DOHH2 (cell line): ENCODE measurements around the gene RTTN.

ENCODE experiments used
- EZH2phosphoT487 ChIP-seq: fragments of 200-600 bp; sonication (generic); IDR thresholded peaks from 2 replicates; pipeline ENCODE4 v1.6.1; 2017; ENCODE audit warnings: borderline replicate concordance, mild to moderate bottlenecking, antibody characterized with exemption, low read length, moderate library complexity, mixed read lengths
- TF ChIP-seq, protein P1 (sequence below): fragments of 200-600 bp; sonication (generic); IDR thresholded peaks from one replicate; pipeline ENCODE4 v1.5.1; 2014; ENCODE audit warnings: antibody characterized with exemption, mild to moderate bottlenecking, low read depth, low read length; ENCODE audit not compliant: poor library complexity, severe bottlenecking

DNA sequence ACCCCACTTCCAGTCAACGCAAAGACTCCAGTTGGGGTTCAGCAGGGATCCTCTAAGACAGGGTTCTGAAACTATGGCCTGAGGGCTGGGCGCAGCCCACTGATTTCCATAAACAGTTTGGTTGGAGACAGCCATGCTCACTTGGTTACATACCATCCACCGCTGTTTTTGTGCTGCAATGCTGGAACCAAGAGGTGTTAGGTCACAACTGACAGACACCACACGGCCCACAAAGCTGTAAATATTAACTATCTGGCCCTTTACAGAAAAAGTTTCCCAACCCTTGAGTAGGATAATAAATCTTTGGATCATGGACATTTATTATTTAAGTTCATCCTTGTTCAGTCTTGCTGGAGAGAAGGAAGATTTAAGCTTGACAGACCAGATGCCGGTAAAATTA is 249.4 kb downstream of the RTTN start:
- TF ChIP-seq, protein P1, sequence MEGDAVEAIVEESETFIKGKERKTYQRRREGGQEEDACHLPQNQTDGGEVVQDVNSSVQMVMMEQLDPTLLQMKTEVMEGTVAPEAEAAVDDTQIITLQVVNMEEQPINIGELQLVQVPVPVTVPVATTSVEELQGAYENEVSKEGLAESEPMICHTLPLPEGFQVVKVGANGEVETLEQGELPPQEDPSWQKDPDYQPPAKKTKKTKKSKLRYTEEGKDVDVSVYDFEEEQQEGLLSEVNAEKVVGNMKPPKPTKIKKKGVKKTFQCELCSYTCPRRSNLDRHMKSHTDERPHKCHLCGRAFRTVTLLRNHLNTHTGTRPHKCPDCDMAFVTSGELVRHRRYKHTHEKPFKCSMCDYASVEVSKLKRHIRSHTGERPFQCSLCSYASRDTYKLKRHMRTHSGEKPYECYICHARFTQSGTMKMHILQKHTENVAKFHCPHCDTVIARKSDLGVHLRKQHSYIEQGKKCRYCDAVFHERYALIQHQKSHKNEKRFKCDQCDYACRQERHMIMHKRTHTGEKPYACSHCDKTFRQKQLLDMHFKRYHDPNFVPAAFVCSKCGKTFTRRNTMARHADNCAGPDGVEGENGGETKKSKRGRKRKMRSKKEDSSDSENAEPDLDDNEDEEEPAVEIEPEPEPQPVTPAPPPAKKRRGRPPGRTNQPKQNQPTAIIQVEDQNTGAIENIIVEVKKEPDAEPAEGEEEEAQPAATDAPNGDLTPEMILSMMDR = no peak
- no peak for TF ChIP-seq EZH2phosphoT487
